ENCODE data around the gene NCOA5. TPM values are rescaled to one million over a fixed set of nuclear protein-coding genes. Genes with fewer than 3 reads are reported as not detected.
A peak's percentile ranks its signal among the peaks of the same experiment; 100 is the strongest.

The NCOA5 gene
- total and polyA plus RNA-seq, 8 donors, result 8.4 to 19.6 (median 12.0) TPM

DNA sequence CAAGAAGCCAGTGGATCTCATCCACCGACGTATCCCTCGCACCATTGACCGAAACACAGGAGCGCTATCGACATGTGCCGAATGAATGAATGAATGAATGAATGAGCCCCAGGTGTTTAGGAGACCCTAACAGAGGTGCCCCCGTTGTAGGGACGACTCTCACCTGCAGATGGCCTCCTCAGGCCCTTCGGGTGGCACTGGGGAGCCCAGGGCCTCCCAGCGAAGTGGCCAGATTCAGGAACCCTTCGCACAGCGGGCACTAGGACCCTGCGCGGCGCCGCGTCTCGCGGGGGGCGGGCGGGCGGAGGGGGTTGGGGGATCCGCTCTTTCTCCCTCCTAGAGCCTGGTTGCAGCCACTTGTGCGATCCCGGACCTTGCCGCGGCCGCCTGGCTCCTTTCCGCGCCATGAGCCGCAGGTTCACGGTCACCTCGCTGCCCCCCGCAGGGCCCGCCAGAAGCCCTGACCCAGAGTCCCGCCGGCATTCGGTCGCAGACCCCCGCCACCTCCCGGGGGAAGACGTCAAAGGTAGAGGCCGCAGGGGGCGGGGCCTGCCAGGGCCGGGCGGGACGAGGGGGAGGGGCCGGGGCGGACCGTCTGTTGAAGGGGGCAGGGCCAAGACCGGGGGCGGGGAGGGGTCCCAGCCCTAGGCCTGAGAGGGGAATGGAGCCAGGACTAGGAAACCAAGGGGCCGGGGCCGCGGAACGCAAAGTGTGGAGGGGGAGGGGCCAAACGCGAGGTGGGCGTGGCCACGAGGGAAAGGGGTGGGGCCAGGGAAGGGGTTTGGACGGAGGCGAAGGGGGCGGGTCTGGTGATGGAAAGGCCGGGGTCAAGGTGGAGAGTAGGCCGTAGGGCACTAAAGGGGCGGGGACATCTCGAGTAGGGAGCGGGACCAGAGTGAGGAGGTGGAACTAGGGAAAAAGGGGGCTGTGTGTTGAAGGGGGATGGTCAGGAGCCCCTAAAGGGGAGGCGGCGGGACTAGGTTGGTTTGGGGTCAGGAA, 68.1 kb downstream of the NCOA5 start:
- FAIRE-seq, result no peak
- peak; percentile 11 to 81 (median 50) for DNase-seq
- no peak overlapping the region for H3K27ac ChIP-seq
- intact Hi-C loops (cut with DNase I), result loop anchor here in 1 of 3 donors (10.0 kb wide), 1 partner anchor 63 kb away; the partner anchor contains the start of gene NCOA5
- H3K36me3 ChIP-seq, result no peaks in the 10 kb centered on the region
- WGBS, 2 donors, result 6 to 9% methylated on average over 61 to 71 of the region's 71 CpGs
- no peaks in the 10 kb centered on the region for H3K9me3 ChIP-seq
- peaks cover 0 to 8% (median 0%) of the 10 kb centered on the region in 4 donors for H3K27me3 ChIP-seq
- TF ChIP-seq, protein P1, sequence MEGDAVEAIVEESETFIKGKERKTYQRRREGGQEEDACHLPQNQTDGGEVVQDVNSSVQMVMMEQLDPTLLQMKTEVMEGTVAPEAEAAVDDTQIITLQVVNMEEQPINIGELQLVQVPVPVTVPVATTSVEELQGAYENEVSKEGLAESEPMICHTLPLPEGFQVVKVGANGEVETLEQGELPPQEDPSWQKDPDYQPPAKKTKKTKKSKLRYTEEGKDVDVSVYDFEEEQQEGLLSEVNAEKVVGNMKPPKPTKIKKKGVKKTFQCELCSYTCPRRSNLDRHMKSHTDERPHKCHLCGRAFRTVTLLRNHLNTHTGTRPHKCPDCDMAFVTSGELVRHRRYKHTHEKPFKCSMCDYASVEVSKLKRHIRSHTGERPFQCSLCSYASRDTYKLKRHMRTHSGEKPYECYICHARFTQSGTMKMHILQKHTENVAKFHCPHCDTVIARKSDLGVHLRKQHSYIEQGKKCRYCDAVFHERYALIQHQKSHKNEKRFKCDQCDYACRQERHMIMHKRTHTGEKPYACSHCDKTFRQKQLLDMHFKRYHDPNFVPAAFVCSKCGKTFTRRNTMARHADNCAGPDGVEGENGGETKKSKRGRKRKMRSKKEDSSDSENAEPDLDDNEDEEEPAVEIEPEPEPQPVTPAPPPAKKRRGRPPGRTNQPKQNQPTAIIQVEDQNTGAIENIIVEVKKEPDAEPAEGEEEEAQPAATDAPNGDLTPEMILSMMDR (IDR thresholded peaks at IDR 0.05), result no peak
- peak overlapping the region in 3 of 4 donors; percentile 10 to 49 (median 26) for H3K4me3 ChIP-seq
- peaks cover 0 to 3% (median 3%) of the 10 kb centered on the region in 3 donors for H3K4me1 ChIP-seq
- peak; percentile 59 to 75 (median 68) for ATAC-seq

DNA sequence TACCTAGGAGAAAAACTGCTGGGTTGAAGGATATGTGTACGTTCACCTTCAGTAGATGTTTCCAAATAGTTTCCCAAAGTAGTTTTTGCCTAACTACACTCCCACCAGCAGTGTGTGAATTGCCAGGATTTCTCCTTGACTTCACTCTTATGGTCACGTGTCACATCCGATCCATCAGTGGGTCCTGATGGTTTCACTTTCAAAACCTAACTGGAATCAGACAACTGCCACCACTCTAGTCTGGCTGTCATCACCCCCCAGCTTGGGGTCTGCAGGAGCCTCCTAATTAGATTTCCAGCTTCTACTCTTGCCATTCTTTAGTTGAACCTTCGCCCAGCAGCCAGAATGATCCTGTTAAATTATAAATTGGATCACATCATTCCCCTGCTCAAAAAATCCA, 69.2 kb downstream of the NCOA5 start:
- Histone ChIP-seq H3K4me3 (no peak overlapping the region), H3K27ac (no peak overlapping the region), H3K9me3 (no peaks in the 10 kb centered on the region), H3K27me3 (peaks cover 0 to 11% (median 1%) of the 10 kb centered on the region in 4 donors), H3K4me1 (peaks cover 0 to 3% (median 3%) of the 10 kb centered on the region in 3 donors), H3K36me3 (no peaks in the 10 kb centered on the region)
- TF ChIP-seq, protein P1 (IDR thresholded peaks at IDR 0.05), result no peak
- DNase-seq, result no peak
- FAIRE-seq, result no peak
- no peak for ATAC-seq
- intact Hi-C loops (cut with DNase I), result loop anchor here in 1 of 3 donors (10.0 kb wide), 1 partner anchor 64 kb away; the partner anchor contains the start of gene NCOA5
- 72% methylated on average over 4 of the region's 4 CpGs for WGBS, 2 donors

DNA sequence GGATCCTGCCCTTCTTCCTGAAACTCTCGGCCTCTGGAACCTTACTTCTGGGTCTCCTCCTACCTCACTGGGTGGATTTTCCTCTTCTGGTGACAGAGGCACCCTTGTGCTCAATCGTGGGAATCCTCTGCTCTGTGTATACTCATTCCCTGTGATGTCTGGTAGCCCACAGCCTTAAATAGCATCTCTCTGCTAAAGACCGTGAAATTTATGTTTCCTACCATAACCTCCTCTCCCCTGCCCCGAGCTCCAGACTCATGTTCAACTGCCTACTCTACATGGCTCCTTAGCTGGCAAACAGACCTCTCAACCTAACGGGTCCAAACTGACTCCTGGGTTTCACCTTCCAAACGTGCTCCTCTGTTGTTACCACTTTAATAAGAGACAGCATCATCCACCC, 71.2 kb downstream of the NCOA5 start:
- FAIRE-seq (no peak), ATAC-seq (no peak), DNase-seq (no peak)
- no peak overlapping the region for H3K4me3 ChIP-seq
- intact Hi-C loops (cut with DNase I), result loop anchor here in 1 of 3 donors (5.0 kb wide), 1 partner anchor 324 kb away; no protein-coding TSS in a partner anchor
- H3K4me1 ChIP-seq, result peaks cover 0 to 3% (median 3%) of the 10 kb centered on the region in 3 donors
- peaks cover 0 to 11% (median 1%) of the 10 kb centered on the region in 4 donors for H3K27me3 ChIP-seq
- no peaks in the 10 kb centered on the region for H3K9me3 ChIP-seq
- TF ChIP-seq, protein P1 (IDR thresholded peaks at IDR 0.05), result no peak
- WGBS, 2 donors, result 42 to 55% methylated on average over 6 of the region's 6 CpGs
- no peak overlapping the region for H3K27ac ChIP-seq
- no peaks in the 10 kb centered on the region for H3K36me3 ChIP-seq

DNA sequence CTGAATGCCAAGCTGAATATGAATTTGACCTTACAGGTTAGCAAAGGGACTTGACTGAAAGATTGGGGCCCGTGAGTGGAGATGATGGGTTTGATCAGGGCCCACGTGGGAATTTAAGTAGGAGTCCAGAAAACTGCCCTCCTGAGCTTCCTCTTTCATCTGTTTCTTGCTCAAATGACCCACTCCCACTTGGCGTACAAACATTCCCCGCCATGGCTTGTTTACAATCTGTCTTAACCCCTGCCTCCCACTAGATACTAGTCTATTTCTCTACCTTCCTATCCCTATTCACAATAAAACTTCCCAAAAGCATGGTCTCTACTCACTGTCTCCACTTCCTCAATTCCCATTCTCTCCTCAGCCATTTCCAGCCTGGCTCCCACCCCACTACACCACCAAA, 71.7 kb downstream of the NCOA5 start:
- TF ChIP-seq, protein P1 (IDR thresholded peaks at IDR 0.05), result no peak
- no peak for ATAC-seq
- DNase-seq, result no peak
- peaks cover 0 to 11% (median 1%) of the 10 kb centered on the region in 4 donors for H3K27me3 ChIP-seq
- no peak overlapping the region for H3K27ac ChIP-seq
- no peaks in the 10 kb centered on the region for H3K9me3 ChIP-seq
- H3K4me3 ChIP-seq, result no peak overlapping the region
- intact Hi-C loops (cut with DNase I), result loop anchor here in 1 of 3 donors (5.0 kb wide), 1 partner anchor 324 kb away; no protein-coding TSS in a partner anchor
- no peak for FAIRE-seq
- 44 to 67% methylated on average over 4 of the region's 4 CpGs for WGBS, 2 donors
- peaks cover 0 to 3% (median 3%) of the 10 kb centered on the region in 3 donors for H3K4me1 ChIP-seq
- no peaks in the 10 kb centered on the region for H3K36me3 ChIP-seq

Data from pancreas (tissue), 10 donors.